Measurements from ENCODE around the gene SLC15A3.

DNA sequence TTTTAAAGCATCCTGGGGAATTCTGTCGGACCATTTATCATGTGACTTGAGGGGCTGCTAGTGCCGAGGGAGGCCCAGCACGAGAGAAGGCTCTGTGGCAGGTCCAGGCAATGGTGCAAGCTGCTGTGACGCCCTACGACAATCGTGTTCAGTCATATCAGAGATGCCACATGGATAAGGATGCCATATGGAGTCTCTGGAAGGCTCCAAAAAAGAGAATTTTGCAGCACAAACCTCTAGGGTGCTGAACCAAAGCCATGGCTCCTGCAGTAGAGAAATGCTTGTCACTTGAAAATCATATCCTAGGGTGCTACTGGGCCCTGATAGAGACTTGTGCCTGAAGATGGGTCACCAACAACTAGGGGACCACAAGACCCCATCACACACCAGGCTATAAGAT is 12.8 kb upstream of the SLC15A3 start:
- TF ChIP-seq, protein P1, sequence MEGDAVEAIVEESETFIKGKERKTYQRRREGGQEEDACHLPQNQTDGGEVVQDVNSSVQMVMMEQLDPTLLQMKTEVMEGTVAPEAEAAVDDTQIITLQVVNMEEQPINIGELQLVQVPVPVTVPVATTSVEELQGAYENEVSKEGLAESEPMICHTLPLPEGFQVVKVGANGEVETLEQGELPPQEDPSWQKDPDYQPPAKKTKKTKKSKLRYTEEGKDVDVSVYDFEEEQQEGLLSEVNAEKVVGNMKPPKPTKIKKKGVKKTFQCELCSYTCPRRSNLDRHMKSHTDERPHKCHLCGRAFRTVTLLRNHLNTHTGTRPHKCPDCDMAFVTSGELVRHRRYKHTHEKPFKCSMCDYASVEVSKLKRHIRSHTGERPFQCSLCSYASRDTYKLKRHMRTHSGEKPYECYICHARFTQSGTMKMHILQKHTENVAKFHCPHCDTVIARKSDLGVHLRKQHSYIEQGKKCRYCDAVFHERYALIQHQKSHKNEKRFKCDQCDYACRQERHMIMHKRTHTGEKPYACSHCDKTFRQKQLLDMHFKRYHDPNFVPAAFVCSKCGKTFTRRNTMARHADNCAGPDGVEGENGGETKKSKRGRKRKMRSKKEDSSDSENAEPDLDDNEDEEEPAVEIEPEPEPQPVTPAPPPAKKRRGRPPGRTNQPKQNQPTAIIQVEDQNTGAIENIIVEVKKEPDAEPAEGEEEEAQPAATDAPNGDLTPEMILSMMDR (conservative IDR thresholded peaks at IDR 0.05; ENCODE audit: low read depth in 2 of 2): no peak
- TF ChIP-seq POLR2AphosphoS5 (IDR thresholded peaks at IDR 0.05; ENCODE audit: low read depth) (no peak), ZNF114 (CRISPR knock-in tag; IDR thresholded peaks at IDR 0.05) (no peak), EZH2phosphoT487 (IDR thresholded peaks at IDR 0.05; ENCODE audit: unreplicated experiment) (no peak), EZH2 (IDR thresholded peaks at IDR 0.05; ENCODE audit: low read depth, unreplicated experiment) (no peak), JUNB (IDR thresholded peaks at IDR 0.05; ENCODE audit: unreplicated experiment) (no peak)
- TF ChIP-seq, protein P2, sequence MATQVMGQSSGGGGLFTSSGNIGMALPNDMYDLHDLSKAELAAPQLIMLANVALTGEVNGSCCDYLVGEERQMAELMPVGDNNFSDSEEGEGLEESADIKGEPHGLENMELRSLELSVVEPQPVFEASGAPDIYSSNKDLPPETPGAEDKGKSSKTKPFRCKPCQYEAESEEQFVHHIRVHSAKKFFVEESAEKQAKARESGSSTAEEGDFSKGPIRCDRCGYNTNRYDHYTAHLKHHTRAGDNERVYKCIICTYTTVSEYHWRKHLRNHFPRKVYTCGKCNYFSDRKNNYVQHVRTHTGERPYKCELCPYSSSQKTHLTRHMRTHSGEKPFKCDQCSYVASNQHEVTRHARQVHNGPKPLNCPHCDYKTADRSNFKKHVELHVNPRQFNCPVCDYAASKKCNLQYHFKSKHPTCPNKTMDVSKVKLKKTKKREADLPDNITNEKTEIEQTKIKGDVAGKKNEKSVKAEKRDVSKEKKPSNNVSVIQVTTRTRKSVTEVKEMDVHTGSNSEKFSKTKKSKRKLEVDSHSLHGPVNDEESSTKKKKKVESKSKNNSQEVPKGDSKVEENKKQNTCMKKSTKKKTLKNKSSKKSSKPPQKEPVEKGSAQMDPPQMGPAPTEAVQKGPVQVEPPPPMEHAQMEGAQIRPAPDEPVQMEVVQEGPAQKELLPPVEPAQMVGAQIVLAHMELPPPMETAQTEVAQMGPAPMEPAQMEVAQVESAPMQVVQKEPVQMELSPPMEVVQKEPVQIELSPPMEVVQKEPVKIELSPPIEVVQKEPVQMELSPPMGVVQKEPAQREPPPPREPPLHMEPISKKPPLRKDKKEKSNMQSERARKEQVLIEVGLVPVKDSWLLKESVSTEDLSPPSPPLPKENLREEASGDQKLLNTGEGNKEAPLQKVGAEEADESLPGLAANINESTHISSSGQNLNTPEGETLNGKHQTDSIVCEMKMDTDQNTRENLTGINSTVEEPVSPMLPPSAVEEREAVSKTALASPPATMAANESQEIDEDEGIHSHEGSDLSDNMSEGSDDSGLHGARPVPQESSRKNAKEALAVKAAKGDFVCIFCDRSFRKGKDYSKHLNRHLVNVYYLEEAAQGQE (IDR thresholded peaks at IDR 0.05; ENCODE audit: unreplicated experiment): no peak
- TF ChIP-seq, protein P3, sequence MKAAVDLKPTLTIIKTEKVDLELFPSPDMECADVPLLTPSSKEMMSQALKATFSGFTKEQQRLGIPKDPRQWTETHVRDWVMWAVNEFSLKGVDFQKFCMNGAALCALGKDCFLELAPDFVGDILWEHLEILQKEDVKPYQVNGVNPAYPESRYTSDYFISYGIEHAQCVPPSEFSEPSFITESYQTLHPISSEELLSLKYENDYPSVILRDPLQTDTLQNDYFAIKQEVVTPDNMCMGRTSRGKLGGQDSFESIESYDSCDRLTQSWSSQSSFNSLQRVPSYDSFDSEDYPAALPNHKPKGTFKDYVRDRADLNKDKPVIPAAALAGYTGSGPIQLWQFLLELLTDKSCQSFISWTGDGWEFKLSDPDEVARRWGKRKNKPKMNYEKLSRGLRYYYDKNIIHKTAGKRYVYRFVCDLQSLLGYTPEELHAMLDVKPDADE (IDR thresholded peaks at IDR 0.05): no peak
